Gastrocnemius medialis (tissue), 4 donors: ENCODE data around the gene RIPOR3. TPM values are rescaled to one million over a fixed set of nuclear protein-coding genes. Genes with fewer than 3 reads are reported as not detected.

ENCODE experiments used
- ATAC-seq, 2 donors: fragments of 150-250 bp; one replicate each; pipeline ENCODE4 v1.9.1; 2016
- DNase-seq, 2 donors: peaks; one replicate each; pipeline ENCODE4 v3.0.0-alpha.2; 2019
- H3K27ac ChIP-seq, 4 donors: fragments of 200-600 bp; sonication (generic); 1 replicate in 1 of 4; 2 replicates in 3 of 4; pipeline ENCODE4 v1.5.1; 2016 to 2018; ENCODE audit warnings: mild to moderate bottlenecking in 2 of 4, moderate library complexity in 1 of 4
- H3K27me3 ChIP-seq, 3 donors: fragments of 200-600 bp; sonication (generic) in 2 of 3; 1 replicate in 1 of 3; 2 replicates in 2 of 3; pipeline versions ENCODE4 v1.5.1 to v1.6.0; 2016 to 2019; ENCODE audit warnings: mild to moderate bottlenecking in 1 of 3, moderate library complexity in 1 of 3
- H3K36me3 ChIP-seq, 2 donors: fragments of 200-600 bp; sonication (generic) in 1 of 2; one replicate each; pipeline ENCODE4 v1.5.1; 2017 to 2018
- H3K4me1 ChIP-seq, 2 donors: fragments of 200-600 bp; sonication (generic) in 1 of 2; one replicate each; pipeline ENCODE4 v1.5.1; 2016 to 2017; ENCODE audit warnings: mild to moderate bottlenecking in 2 of 2
- H3K4me3 ChIP-seq, 4 donors: fragments of 200-600 bp; sonication (generic) in 3 of 4; 1 replicate in 1 of 4; 2 replicates in 3 of 4; pipeline ENCODE4 v1.5.1; 2016 to 2019; ENCODE audit warnings: mild to moderate bottlenecking in 2 of 4
- H3K9me3 ChIP-seq, 3 donors: fragments of 200-600 bp; sonication (generic) in 2 of 3; 1 replicate in 1 of 3; 2 replicates in 2 of 3; pipeline ENCODE4 v1.5.1; 2016 to 2019
- CTCF ChIP-seq, 5 experiments: fragments of 450-650 bp in 3 of 5; fragments of 200-600 bp in 2 of 5; sonication (generic) in 2 of 5; IDR thresholded peaks in 4 of 5; conservative IDR thresholded peaks in 1 of 5; 1 replicate in 4 of 5; 2 replicates in 1 of 5; pipeline ENCODE4 v1.5.1; 2016 to 2019; ENCODE audit warnings: antibody characterized with exemption in 5 of 5, mild to moderate bottlenecking in 3 of 5, moderate library complexity in 3 of 5
- POLR2A ChIP-seq, 2 donors: fragments of 450-650 bp; IDR thresholded peaks; one replicate each; pipeline ENCODE4 v1.6.1; 2017; ENCODE audit warnings: antibody characterized with exemption in 2 of 2, mild to moderate bottlenecking in 2 of 2, moderate library complexity in 2 of 2
- in situ Hi-C, 4 donors: fragments of 200-750 bp; cut with MboI; loops; one replicate each; pipeline versions ENCODE4 v1.15.0 to v1.8.0; 2017; ENCODE audit warnings: low sequenced_read_pairs in 4 of 4
- intact Hi-C: fragments of 100-400 bp; cut with DNase I; formaldehyde crosslinking; loops from one replicate; pipeline ENCODE4 v1.15.1; 2023; ENCODE audit warnings: low total_unique reads
- microRNA counts, 2 donors: library from miRNA; unstranded; fragments of <30 nt; microRNA quantifications; one replicate each; lab custom pipeline; 2016
- microRNA-seq, 2 donors: library from miRNA; unstranded; fragments of <30 nt; microRNA quantifications; one replicate each; pipeline ENCODE4, GENCODE V29; 2016; ENCODE audit warnings: borderline replicate concordance in 2 of 2
- total RNA-seq, 4 donors: library from RNA; depleted of rRNA; stranded (reverse); fragments of >200 nt; gene quantifications; one replicate each; pipeline versions ENCODE4 v1.1.0 to v1.2.3, GENCODE V29; 2016

Gene RIPOR3
- total RNA-seq, 4 donors from 2014 or later, result 5.3 to 12.5 (median 8.2) TPM

- no peaks in the 10 kb centered on the region for H3K27me3 ChIP-seq
- H3K4me3 ChIP-seq, result no peak overlapping the region
- peaks cover 51 to 61% of the 10 kb centered on the region in 2 donors for H3K4me1 ChIP-seq
- TF ChIP-seq CTCF (IDR thresholded peaks at IDR 0.05 in 4 of 5, conservative IDR thresholded peaks at IDR 0.05 in 1 of 5) (no peak), POLR2A (IDR thresholded peaks at IDR 0.05) (no peak)
- intact Hi-C loops (no loop called here), in situ Hi-C loops (no loop called here)
- ATAC-seq (no peak), DNase-seq (no peak)
- H3K9me3 ChIP-seq, result no peaks in the 10 kb centered on the region
- no peak overlapping the region for H3K27ac ChIP-seq
- no peaks in the 10 kb centered on the region for H3K36me3 ChIP-seq
These were observed 153.7 kb downstream of the RIPOR3 start for GRCh38 chr20:50537546-50538201.

GRCh38 chr20:50536333-50536732 lies 155.0 kb downstream of the RIPOR3 start:
- no peaks in the 10 kb centered on the region for H3K9me3 ChIP-seq
- H3K36me3 ChIP-seq, result no peaks in the 10 kb centered on the region
- peaks cover 55 to 61% of the 10 kb centered on the region in 2 donors for H3K4me1 ChIP-seq
- no peak overlapping the region for H3K27ac ChIP-seq
- no peaks in the 10 kb centered on the region for H3K27me3 ChIP-seq
- in situ Hi-C loops (no loop called here), intact Hi-C loops (no loop called here)
- DNase-seq, result no peak
- no peak for ATAC-seq
- H3K4me3 ChIP-seq, result no peak overlapping the region
- TF ChIP-seq POLR2A (IDR thresholded peaks at IDR 0.05) (no peak), CTCF (IDR thresholded peaks at IDR 0.05 in 4 of 5, conservative IDR thresholded peaks at IDR 0.05 in 1 of 5) (no peak)

MicroRNAs within 50 kb of the gene (microRNA counts, 767-probe panel; counts per million panel counts)
- 356 to 448 counts per million in 2 donors for microRNA hsa-miR-645 (lab: Ali Mortazavi, UCI)

Small RNA genes within 50 kb of the gene (microRNA-seq; reads per million reads assigned to microRNA genes)
- gene MIR1302-5 (0 reads per million in 2 donors), gene MIR645 (0 reads per million in 2 donors)

Other genes starting within 250 kb of the RIPOR3 start
- gene PTPN1, start 181.2 kb downstream of the RIPOR3 start, total RNA-seq, result 10 to 100 TPM; 21.8 to 46.8 (median 44.4) TPM
- gene PARD6B, start 40.0 kb upstream of the RIPOR3 start, total RNA-seq, result 10 to 100 TPM in 1 of 4 donors, 1 to 10 TPM in 2, under 1 TPM in 1; 0.72 to 15.3 (median 2.3) TPM
- 1 to 10 TPM in 1 of 4 donors, under 1 TPM in 2, not detected in 1; 0.16 to 2.2 (median 0.51) TPM for gene BCAS4, start 103.5 kb upstream of the RIPOR3 start, total RNA-seq
- gene ADNP, start 239.9 kb upstream of the RIPOR3 start, total RNA-seq, result 10 to 100 TPM; 24.0 to 35.4 (median 31.5) TPM